Stimulated activated CD4-positive, alpha-beta T cell treated with anti-CD3 and anti-CD28 coated beads, Interleukin-1b, Interleukin-23, amount 100 ng/mL, for 4 hours (primary cell): ENCODE results near the gene CAPZA1.
A peak's percentile ranks its signal among the peaks of the same experiment; 100 is the strongest.
"Not testable (repeated sequence)": the region's sequence is repeated elsewhere in the genome, so short reads cannot be mapped to it uniquely, and the experiment has no call there.

Experiments used
- DNase-seq, 2 donors: peaks; one replicate each; pipeline ENCODE4 v3.0.0-alpha.2; 2020; ENCODE audit warnings: low read depth in 2 of 2

Gene CAPZA1

GRCh38 chr1:112619518-112620376 lies at the start of gene CAPZA1:
TSS of gene CAPZA1 (plus strand) at chr1:112619832. CDS start at chr1:112619845, 13 bp downstream.
- peak; percentile 79 to 83 for DNase-seq

DNA sequence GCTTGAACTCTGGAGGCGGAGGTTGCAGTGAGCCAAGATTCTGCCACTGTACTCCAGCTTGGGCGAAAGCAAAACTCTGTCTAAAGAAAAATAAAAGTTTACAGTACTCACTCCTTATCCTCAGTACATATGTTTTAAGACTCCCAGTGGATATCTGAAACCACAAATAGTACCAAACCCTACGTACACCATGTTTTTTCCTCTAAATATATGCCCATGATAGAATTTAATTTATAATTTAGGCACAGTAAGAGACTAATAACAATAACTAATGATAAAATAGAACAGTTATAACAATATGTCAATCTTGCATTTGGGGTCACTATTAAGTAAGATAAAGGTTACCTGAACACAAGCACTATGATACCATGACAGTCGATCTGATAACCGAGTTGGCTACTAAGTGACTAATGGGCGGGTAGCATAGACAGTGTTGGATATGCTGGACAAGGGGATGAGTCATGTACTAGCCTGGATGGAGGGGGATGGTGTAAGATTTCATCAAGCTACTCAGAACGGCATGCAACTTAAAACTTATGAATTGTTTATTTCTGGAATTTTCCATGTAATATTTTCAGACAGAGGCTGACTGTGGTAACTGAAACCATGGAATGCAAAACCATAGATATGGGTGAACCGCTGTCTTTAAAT lies 44.4 kb upstream of the CAPZA1 start:
- DNase-seq: no peak

DNA sequence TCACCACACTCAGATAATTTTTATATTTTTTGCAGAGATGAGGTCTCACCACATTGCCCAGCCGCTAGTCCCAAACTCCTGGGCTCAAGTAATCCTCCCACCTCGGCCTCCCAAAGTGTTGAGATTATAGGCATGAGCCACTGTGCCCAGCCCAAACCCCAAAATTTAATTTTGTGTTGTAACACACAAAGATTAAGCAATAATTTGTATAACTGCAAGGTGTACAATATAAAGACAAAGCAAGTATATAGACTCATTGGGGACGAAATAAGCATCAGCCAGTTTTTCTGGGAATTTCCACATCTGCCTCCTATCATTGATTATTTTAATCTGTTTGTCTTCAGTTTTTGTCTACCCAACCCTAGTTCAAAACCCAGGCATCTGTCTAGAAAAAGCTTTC lies 43.4 kb upstream of the CAPZA1 start:
- no peak for DNase-seq

- DNase-seq: no peak
Observed at GRCh38 chr1:112579801-112580510, 39.7 kb upstream of the CAPZA1 start.

DNA sequence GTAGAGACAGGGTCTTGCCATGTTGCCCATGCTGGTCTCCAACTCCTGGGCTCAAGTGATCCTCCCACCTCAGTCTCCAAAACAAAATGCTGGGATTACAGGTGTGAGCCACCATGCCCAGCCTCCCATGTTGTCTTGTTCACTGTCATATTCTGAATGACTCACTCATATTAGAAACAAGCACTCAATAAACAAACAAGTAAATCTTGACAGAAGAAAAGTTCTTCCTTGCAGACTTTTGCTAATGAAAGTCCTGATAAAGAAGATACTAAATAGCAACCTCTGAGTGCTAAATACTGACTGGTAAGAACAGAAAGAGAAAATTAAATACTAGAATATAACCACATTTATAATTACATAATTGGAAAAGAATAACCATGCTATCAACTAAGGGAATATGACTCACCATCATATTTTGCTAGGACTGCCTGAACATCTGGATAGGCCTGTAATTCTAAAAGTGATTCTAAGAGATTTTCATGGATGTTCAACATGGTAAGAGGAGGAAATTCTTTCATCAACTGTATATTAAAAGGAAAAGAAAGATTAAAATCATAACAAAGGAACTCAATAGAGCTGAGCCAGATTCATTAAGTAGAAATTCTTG lies 37.9 kb upstream of the CAPZA1 start:
- no peak for DNase-seq

DNA sequence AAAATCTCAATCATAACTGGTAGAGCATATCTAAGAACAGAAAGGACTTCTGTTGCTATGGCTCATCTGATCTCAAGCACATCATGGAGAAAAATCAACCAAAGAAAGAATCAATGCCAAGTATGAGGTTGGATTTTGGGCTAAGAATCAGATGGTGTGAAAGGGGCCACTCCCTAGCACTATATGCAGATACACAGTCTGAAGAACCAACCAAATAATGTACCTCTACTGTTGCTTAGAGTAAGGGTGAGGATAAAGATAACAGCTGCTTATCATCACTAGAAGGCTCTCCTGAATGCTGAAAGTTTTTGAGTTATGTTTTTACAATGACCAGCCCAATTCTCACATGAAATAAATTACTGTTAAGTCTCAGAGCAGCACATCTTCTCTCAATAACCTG lies 36.3 kb upstream of the CAPZA1 start:
- no peak for DNase-seq

- DNase-seq: no peak
Observed at GRCh38 chr1:112589766-112590165, 29.9 kb upstream of the CAPZA1 start.

DNA sequence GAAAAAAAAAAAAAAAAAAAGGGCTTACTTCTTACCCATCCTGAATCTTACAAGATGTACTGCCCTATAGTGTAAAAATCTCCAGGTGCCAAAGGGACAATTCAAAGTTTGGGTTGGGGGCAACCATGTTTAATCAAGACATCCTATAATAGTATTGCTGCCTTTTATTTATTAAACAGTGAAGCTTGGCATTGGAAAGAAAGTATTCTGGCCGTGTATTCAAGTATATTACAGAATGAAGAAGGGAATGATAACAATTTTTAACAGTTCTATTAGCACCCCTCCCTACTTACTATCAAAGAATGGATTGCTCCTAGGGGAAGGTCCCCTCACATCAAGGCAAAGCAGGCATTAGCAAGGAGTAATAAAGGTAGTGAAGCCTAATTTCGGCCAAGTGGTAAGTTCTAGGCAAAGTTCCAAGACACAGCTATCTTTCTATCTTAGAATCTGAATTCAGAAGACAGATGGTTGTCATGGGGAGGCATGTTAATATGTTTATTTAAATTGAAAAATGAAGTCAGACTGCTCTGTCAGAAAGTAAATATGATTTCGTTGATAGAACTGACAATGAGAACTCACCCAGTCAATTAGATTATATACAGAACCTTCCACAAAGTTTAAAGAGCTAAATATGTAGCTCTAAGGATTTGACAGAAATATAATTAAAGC lies 25.3 kb upstream of the CAPZA1 start:
- DNase-seq: no peak

DNA sequence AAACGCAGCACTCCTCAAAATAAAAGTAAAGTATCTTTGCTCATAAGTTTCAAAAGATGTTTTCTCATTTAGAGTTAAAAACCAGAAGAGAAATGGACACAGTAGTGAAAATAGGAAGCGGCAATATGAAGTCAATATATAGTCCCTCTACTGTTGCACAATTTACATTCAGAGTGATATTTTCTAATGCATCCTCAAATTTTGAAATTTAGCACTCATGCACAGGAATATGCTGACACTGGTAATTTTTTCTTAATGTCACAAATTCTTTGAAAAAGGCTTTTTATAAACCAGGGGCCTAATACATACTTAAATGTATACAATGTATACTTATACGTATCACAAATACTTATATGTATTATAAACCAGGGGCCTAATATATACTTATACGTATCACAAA lies 20.2 kb upstream of the CAPZA1 start:
- DNase-seq: no peak

DNA sequence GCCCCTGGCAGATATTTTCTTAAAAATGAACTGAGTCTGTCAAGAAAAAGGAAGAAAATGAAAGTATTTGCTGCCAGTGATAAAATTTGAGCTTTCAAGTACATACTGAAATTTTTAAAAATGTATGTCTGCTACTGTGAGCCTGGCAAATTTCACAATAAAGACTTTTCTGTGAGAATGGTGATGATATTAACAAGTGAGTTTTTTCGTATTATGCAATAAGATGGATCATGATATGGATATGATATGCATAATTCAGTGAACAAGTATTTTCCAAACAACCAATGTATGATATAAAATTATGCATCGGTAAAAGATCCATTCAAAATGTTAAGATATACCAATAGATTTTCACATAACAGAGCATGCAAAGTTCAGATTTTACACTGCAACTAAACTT lies 16.6 kb upstream of the CAPZA1 start:
- DNase-seq: no peak

GRCh38 chr1:112603541-112603940 lies 16.1 kb upstream of the CAPZA1 start:
- no peak for DNase-seq

DNA sequence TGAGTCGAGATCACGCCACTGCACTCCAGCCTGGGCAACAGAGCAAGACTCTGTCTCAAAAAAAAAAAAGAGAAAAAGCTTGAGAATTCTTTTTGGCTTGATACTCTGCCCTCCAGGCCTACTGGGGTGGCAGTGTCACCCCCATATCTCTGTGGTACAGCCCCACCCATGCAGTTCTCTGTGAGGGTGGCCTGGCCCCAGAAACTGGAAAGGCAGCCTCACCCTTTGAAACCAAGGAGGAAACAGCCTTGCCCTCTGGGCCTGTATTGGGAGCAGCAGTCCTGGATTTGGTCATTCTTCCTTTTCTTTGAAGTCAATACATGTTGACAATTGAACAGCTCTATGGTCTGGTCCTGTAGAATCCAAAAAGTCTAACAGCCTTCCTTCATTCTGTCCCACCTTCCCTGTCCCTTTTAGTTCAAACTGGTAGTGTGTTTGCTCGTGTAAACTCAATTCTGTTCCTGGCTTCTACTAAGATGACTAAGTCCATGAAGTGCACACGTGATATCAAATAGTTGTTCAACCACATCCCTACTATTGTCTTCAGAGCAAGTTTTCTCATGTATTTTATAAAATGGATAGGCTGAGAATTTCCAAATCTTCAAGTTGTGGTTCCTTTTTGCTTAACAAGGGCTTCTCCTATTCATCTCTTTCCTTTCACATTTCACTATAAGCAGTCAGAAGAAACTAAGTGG lies 13.9 kb upstream of the CAPZA1 start:
- no peak for DNase-seq

DNA sequence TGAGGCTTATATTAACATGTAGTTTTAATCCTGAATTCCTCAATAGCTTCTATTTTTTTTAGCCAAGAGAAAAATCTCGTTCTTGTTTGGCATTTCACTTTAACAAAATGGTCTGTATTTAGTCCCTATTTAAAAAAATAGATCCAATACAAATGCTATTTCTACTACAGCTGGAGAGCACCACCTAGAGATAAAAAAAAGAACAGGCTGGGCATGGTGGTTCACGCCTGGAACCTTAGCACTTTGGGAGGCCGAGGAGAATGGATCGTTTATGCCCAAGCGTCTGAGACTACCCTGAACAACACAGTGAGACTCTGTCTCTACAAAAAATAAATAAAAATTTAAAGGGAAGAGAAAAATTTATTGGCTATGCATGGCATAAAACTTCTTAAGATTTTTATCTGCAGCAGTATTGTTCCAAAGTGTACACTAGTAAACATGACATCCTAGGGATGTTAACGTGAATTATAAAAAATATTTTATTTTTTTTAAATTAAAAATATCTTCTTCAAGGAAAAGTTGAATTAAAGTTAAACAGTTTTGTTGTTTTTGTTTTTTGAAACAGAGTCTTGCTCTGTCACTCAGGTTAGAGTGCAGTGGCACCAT lies 5.1 kb upstream of the CAPZA1 start:
- no peak for DNase-seq

DNA sequence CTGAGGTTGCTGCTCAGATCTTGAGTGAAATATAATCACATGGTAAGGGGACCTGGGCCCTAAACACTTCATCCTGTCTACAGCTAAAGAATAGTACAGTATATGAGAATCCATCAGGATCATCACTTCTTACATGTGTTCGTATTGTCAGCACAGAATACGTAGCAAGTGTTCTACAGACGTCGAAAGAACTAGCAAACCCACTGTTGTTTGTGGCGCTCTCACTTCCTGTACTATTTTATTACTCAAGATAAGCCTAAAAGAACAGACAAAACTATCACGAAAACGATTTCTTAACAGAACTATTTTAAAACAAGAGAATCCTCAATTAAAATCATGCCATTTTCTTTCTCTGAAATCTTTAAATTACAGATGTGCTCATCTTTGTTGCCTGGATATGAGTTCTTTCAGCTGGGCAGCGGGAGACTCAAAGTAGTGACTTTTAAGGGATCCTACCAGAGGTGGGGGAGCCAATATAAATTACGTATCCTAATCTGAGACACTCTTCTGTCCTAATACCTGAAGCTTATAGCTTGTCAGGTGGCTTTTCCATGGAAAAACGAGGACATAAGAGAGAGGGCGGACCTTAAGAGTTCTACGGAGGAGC lies 1.4 kb upstream of the CAPZA1 start:
- DNase-seq: no peak

DNA sequence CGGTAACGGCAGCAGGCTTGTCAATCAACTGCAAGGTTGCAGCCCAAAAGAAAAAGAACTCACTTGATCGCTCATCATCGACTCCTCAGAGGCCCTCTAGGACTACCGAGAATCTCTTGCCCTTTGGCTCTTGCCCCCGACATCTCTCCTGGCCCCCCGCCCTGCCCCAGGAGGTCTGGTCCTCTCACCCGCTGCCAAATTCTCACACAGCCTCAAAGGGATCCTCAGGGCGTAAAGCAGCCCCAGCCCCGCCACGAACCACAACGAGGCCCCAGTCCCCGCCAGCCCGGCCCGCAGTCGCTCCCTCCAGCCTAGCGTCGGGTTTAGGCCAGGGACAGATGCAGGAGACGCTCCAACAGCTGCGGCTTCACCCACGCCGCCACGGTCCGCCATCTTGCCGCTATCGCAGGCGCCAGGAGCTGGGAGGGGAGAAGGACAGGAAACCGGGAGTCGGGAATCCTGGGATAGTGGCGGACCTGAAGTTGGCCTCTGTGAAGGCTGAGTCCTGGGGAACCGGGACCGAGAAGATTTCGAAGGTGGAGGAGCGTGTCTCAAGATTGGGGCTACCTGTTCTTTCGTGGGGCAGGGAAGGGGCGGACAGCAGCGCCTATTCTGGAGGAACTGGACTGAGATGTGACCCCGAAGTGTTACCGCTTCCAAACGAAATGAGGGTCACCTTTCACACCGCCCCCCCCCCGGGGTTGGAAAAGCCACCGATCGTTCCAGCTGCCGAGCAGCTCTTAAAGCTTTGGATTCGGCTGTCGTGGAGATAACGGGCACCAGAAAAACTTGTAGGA lies 713 bp upstream of the CAPZA1 start, which contains the start of gene ST7L:
Gene ST7L (minus strand): TSS at position 421 of the 797 bp plus-strand sequence. CDS start 28 bp downstream, at position 393.
- peak; percentile 41 to 45 for DNase-seq

- no peak for DNase-seq
Observed at GRCh38 chr1:112620377-112620695, 704 bp downstream of the CAPZA1 start.

DNA sequence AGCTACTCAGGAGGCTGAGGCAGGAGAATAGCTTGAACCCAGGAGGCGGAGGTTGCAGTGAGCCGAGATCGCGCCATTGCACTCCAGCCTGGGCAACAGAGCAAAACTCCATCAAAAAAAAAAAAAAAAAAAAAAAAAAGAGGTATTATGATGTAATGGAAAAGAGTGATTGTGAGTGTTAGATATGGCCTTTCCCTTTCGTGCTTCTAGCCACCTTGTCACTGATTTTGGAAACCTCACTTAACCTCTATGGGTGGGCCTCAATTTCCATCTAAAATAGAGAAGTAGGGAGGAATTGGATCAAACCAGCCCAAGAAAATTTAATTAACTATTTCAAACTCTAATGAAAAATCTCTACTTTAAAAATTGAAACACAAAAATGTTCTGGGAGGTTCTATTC lies 4.9 kb downstream of the CAPZA1 start:
- not testable (repeated sequence) for DNase-seq

GRCh38 chr1:112625696-112626095 lies 6.1 kb downstream of the CAPZA1 start:
- DNase-seq: no peak

GRCh38 chr1:112626193-112626592 lies 6.6 kb downstream of the CAPZA1 start:
- no peak for DNase-seq
